H9 (cell line): ENCODE measurements around the gene SMR3A. TPM values are rescaled to one million over a fixed set of nuclear protein-coding genes. Genes with fewer than 3 reads are reported as not detected.

Source experiments
- DNase-seq: peaks from one replicate; pipeline ENCODE4 v3.0.0-alpha.2; 2017
- H2AFZ ChIP-seq: one replicate; pipeline ENCODE4 v1.6.1; 2013; ENCODE audit warnings: mild to moderate bottlenecking, low read length, control low read depth, moderate library complexity
- H2AK5ac ChIP-seq: 2 replicates; pipeline ENCODE4 v1.6.1; 2013; ENCODE audit warnings: low read length, control low read depth, mixed read lengths; ENCODE audit not compliant: insufficient read length
- H2BK120ac ChIP-seq: one replicate; pipeline ENCODE4 v1.6.1; 2013; ENCODE audit warnings: low read depth, mild to moderate bottlenecking, low read length, control low read depth, inconsistent platforms; ENCODE audit not compliant: poor library complexity, severe bottlenecking
- H2BK12ac ChIP-seq: 2 replicates; pipeline ENCODE4 v1.6.1; 2013; ENCODE audit warnings: low read length, control low read depth, mixed read lengths, low read depth; ENCODE audit not compliant: insufficient read length
- H2BK15ac ChIP-seq: 2 replicates; pipeline ENCODE4 v1.6.1; 2013; ENCODE audit warnings: low read depth, low read length, control low read depth
- H2BK20ac ChIP-seq: one replicate; pipeline ENCODE4 v1.6.1; 2013; ENCODE audit warnings: low read depth, mild to moderate bottlenecking, low read length, control low read depth, inconsistent platforms; ENCODE audit not compliant: poor library complexity, severe bottlenecking
- H2BK5ac ChIP-seq: 2 replicates; pipeline ENCODE4 v1.6.1; 2013; ENCODE audit warnings: low read length, control low read depth, mixed read lengths; ENCODE audit not compliant: insufficient read length
- H3K14ac ChIP-seq: 2 replicates; pipeline ENCODE4 v1.6.1; 2013; ENCODE audit warnings: low read length, control low read depth; ENCODE audit not compliant: insufficient read depth
- H3K18ac ChIP-seq: 2 replicates; pipeline ENCODE4 v1.6.1; 2013; ENCODE audit warnings: low read depth, mild to moderate bottlenecking, mixed read lengths, low read length, control low read depth; ENCODE audit not compliant: insufficient read length
- H3K23ac ChIP-seq: 2 replicates; pipeline ENCODE4 v1.6.1; 2013; ENCODE audit warnings: low read length, control low read depth, mixed read lengths, low read depth; ENCODE audit not compliant: insufficient read length
- H3K23me2 ChIP-seq: 2 replicates; pipeline ENCODE4 v1.6.1; 2013; ENCODE audit warnings: low read depth, mild to moderate bottlenecking, mixed read lengths, low read length, control low read depth; ENCODE audit not compliant: insufficient read length, poor library complexity, severe bottlenecking
- H3K27ac ChIP-seq: 2 replicates; pipeline ENCODE4 v1.5.1; 2013; ENCODE audit warnings: low read length, control low read depth, mixed read lengths, low read depth; ENCODE audit not compliant: insufficient read length
- H3K27me3 ChIP-seq: 2 replicates; pipeline ENCODE4 v1.6.1; 2013; ENCODE audit warnings: low read length, control low read depth, inconsistent platforms; ENCODE audit not compliant: insufficient read depth
- H3K4ac ChIP-seq: 2 replicates; pipeline ENCODE4 v1.6.1; 2013; ENCODE audit warnings: low read depth, mild to moderate bottlenecking, control low read depth, inconsistent platforms, low read length, moderate library complexity
- H3K4me1 ChIP-seq: 2 replicates; pipeline ENCODE4 v1.6.1; 2013; ENCODE audit warnings: low read length, control low read depth, inconsistent platforms; ENCODE audit not compliant: insufficient read depth
- H3K4me2 ChIP-seq: 2 replicates; pipeline ENCODE4 v1.6.1; 2013; ENCODE audit warnings: low read length, control low read depth, mixed read lengths; ENCODE audit not compliant: insufficient read length, insufficient read depth
- H3K56ac ChIP-seq: 2 replicates; pipeline ENCODE4 v1.6.1; 2013; ENCODE audit warnings: low read depth, mild to moderate bottlenecking, mixed read lengths, low read length, control low read depth; ENCODE audit not compliant: insufficient read length
- H3K79me1 ChIP-seq: 2 replicates; pipeline ENCODE4 v1.6.1; 2013; ENCODE audit warnings: low read depth, mild to moderate bottlenecking, moderate library complexity, low read length, control low read depth, inconsistent platforms; ENCODE audit not compliant: insufficient read depth, poor library complexity, severe bottlenecking
- H3K79me2 ChIP-seq: 2 replicates; pipeline ENCODE4 v1.6.1; 2013; ENCODE audit warnings: low read length, control low read depth, inconsistent platforms; ENCODE audit not compliant: insufficient read depth
- H3K9ac ChIP-seq: 2 replicates; pipeline ENCODE4 v1.6.1; 2013; ENCODE audit warnings: low read length, control low read depth, mixed read lengths; ENCODE audit not compliant: insufficient read length; ENCODE audit errors: extremely low read depth
- H3K9me3 ChIP-seq: one replicate; pipeline ENCODE4 v1.6.1; 2013; ENCODE audit warnings: low read depth, low read length, inconsistent platforms; ENCODE audit not compliant: control insufficient read depth
- H3T11ph ChIP-seq: one replicate; pipeline ENCODE4 v1.6.1; 2013; ENCODE audit warnings: mild to moderate bottlenecking, low read length, control low read depth, inconsistent platforms
- H4K20me1 ChIP-seq: one replicate; pipeline ENCODE4 v1.6.1; 2013; ENCODE audit not compliant: control insufficient read depth, insufficient read length, insufficient read depth
- H4K5ac ChIP-seq: 2 replicates; pipeline ENCODE4 v1.6.1; 2013; ENCODE audit warnings: low read depth, mild to moderate bottlenecking, mixed read lengths, low read length, control low read depth; ENCODE audit not compliant: insufficient read length
- H4K8ac ChIP-seq: replicated peaks from 2 replicates; pipeline ENCODE4 v1.6.1; 2013; ENCODE audit warnings: low read length, control low read depth, mixed read lengths, low read depth; ENCODE audit not compliant: insufficient read length
- H4K91ac ChIP-seq: 2 replicates; pipeline ENCODE4 v1.6.1; 2013; ENCODE audit warnings: low read depth, mild to moderate bottlenecking, moderate library complexity, mixed read lengths, low read length, control low read depth; ENCODE audit not compliant: insufficient read length
- H3K27ac Mint-ChIP-seq, 3 experiments: 2 replicates in 2 of 3; 3 replicates in 1 of 3; pipeline ENCODE4 v1.8.0; 2020 to 2021; ENCODE audit warnings: mixed read lengths in 3 of 3, mild to moderate bottlenecking in 1 of 3, moderate library complexity in 1 of 3
- H3K27me3 Mint-ChIP-seq: 2 replicates; pipeline ENCODE4 v1.8.0; 2021; ENCODE audit warnings: low read depth, mild to moderate bottlenecking, moderate library complexity, mixed read lengths
- H3K36me3 Mint-ChIP-seq, 3 experiments: 2 replicates in 2 of 3; 3 replicates in 1 of 3; pipeline ENCODE4 v1.8.0; 2020 to 2021; ENCODE audit warnings: low read depth in 3 of 3, mixed read lengths in 3 of 3; ENCODE audit not compliant: insufficient read depth in 1 of 3
- H3K4me1 Mint-ChIP-seq, 2 experiments: 2 replicates each; pipeline ENCODE4 v1.8.0; 2020; ENCODE audit warnings: mixed read lengths in 2 of 2
- H3K4me3 Mint-ChIP-seq, 2 experiments: 2 replicates in 1 of 2; 3 replicates in 1 of 2; pipeline ENCODE4 v1.8.0; 2020 to 2021; ENCODE audit warnings: mild to moderate bottlenecking in 2 of 2, mixed read lengths in 2 of 2, moderate library complexity in 1 of 2
- H3K9me3 Mint-ChIP-seq, 2 experiments: 2 replicates in 1 of 2; 3 replicates in 1 of 2; pipeline ENCODE4 v1.8.0; 2020; ENCODE audit warnings: mild to moderate bottlenecking in 2 of 2, mixed read lengths in 2 of 2, moderate library complexity in 1 of 2
- WGBS: extraction: QIAGEN DNeasy Blood & Tissue Kit; methylation state at CpG from one replicate; pipeline ENCODE4 v1.1.7; 2013; ENCODE audit warnings: missing lambda C conversion rate, low lambda C conversion rate, mixed read lengths; ENCODE audit not compliant: insufficient read length; ENCODE audit errors: extremely low coverage; 5-methylcytosine and 5-hydroxymethylcytosine counted together
- total RNA-seq: library from RNA; stranded (reverse); gene quantifications from 2 replicates; pipeline ENCODE4 v1.2.1, GENCODE V29; 2021
- TF ChIP-seq, protein P1 (sequence below): fragments of 200-600 bp; sonication (generic); conservative IDR thresholded peaks from 3 replicates; pipeline ENCODE4 v1.8.0; 2021; ENCODE audit warnings: antibody characterized with exemption, mild to moderate bottlenecking

SMR3A gene
- total RNA-seq, 1 experiment from 2014 or later: not detected

DNA sequence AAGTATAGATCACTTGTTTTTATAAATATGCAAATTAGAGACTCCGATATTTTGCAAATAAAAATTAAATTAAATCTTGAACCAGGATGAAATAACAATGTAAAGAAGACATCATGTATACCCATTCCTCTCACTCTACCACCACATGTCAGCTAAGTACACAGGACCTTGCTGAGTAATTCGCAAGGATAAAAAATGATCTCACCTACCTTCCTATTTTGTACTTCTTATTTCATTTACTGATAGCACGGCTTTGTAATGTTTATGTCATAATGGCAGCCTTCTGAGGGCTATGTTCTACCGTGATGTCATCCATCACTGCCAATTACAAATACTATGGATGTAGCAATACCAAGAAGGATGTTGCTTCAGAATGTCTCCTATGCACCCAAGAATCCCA, 11.4 kb downstream of the SMR3A start:
- TF ChIP-seq, protein P1, sequence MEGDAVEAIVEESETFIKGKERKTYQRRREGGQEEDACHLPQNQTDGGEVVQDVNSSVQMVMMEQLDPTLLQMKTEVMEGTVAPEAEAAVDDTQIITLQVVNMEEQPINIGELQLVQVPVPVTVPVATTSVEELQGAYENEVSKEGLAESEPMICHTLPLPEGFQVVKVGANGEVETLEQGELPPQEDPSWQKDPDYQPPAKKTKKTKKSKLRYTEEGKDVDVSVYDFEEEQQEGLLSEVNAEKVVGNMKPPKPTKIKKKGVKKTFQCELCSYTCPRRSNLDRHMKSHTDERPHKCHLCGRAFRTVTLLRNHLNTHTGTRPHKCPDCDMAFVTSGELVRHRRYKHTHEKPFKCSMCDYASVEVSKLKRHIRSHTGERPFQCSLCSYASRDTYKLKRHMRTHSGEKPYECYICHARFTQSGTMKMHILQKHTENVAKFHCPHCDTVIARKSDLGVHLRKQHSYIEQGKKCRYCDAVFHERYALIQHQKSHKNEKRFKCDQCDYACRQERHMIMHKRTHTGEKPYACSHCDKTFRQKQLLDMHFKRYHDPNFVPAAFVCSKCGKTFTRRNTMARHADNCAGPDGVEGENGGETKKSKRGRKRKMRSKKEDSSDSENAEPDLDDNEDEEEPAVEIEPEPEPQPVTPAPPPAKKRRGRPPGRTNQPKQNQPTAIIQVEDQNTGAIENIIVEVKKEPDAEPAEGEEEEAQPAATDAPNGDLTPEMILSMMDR: no peak
- Histone ChIP-seq H3K18ac (no peak overlapping the region), H3K27me3 (no peaks in the 10 kb centered on the region), H2BK15ac (no peak overlapping the region), H2BK20ac (no peak overlapping the region), H2BK12ac (no peak overlapping the region), H4K8ac (no peak overlapping the region), H3K56ac (no peak overlapping the region), H3K4me2 (no peak overlapping the region), H3K27ac (no peak overlapping the region), H4K91ac (no peak overlapping the region), H3K79me2 (no peaks in the 10 kb centered on the region), H2BK120ac (no peak overlapping the region), H3T11ph (no peak overlapping the region), H2AK5ac (no peak overlapping the region), H3K23me2 (no peaks in the 10 kb centered on the region), H4K5ac (no peak overlapping the region), H3K9me3 (no peaks in the 10 kb centered on the region), H3K9ac (no peak overlapping the region), H3K23ac (no peak overlapping the region), H3K4ac (no peak overlapping the region), H3K4me1 (no peaks in the 10 kb centered on the region), H2AFZ (no peak overlapping the region), H3K14ac (no peak overlapping the region), H2BK5ac (no peak overlapping the region), H4K20me1 (no peaks in the 10 kb centered on the region), H3K79me1 (no peaks in the 10 kb centered on the region)
- WGBS: no CpG with 5 or more reads among the region's 4 CpGs
- H3K4me3 Mint-ChIP-seq: no peak overlapping the region
- no peak overlapping the region for H3K27ac Mint-ChIP-seq
- peaks cover 0 to 3% of the 10 kb centered on the region in 2 experiments; a peak in 1 of 4 replicates for H3K4me1 Mint-ChIP-seq
- peaks cover 0 to 3% of the 10 kb centered on the region in 2 experiments; a peak in 2 of 5 replicates for H3K9me3 Mint-ChIP-seq
- H3K27me3 Mint-ChIP-seq: no peaks in the 10 kb centered on the region
- DNase-seq: no peak
- peaks cover 0 to 4% (median 0%) of the 10 kb centered on the region in 3 experiments; a peak in 1 of 7 replicates for H3K36me3 Mint-ChIP-seq
